Measurements from ENCODE around the gene KLK1.

The KLK1 gene

GRCh38 chr19:50823389-50824042, at the start of gene KLK1:
TSS of gene KLK1 (minus strand) at chr19:50823787. CDS start at chr19:50823748, 39 bp downstream.
- no peak for DNase-seq

- no peak for DNase-seq
These were observed 49.5 kb upstream of the KLK1 start, which contains the start of gene KLK2 for GRCh38 chr19:50873056-50873455. TSS of gene KLK2 (plus strand) at chr19:50873439. CDS start at chr19:50873474, 35 bp downstream.

GRCh38 chr19:50870417-50871089, 47.0 kb upstream of the KLK1 start:
- DNase-seq, result no peak

GRCh38 chr19:50869479-50869878, 45.9 kb upstream of the KLK1 start:
- no peak for DNase-seq

GRCh38 chr19:50861496-50862286, 38.1 kb upstream of the KLK1 start:
- DNase-seq, result no peak

- DNase-seq, result no peak
These were observed 37.4 kb upstream of the KLK1 start for GRCh38 chr19:50861010-50861409.

GRCh38 chr19:50859849-50860248, 36.3 kb upstream of the KLK1 start:
- no peak for DNase-seq

GRCh38 chr19:50858886-50859285, 35.3 kb upstream of the KLK1 start:
- no peak for DNase-seq

GRCh38 chr19:50857366-50857765, 33.8 kb upstream of the KLK1 start:
- DNase-seq, result no peak

- no peak for DNase-seq
These were observed 31.2 kb upstream of the KLK1 start, which contains the start of gene KLK3 for GRCh38 chr19:50854636-50855410. TSS of gene KLK3 (plus strand) at chr19:50854915. CDS start at chr19:50854956, 41 bp downstream.

GRCh38 chr19:50851620-50852019, 28.0 kb upstream of the KLK1 start:
- no peak for DNase-seq

GRCh38 chr19:50850738-50851137, 27.2 kb upstream of the KLK1 start:
- no peak for DNase-seq

- no peak for DNase-seq
These were observed 20.8 kb upstream of the KLK1 start for GRCh38 chr19:50844296-50844935.

GRCh38 chr19:50843701-50844221, 20.2 kb upstream of the KLK1 start:
- no peak for DNase-seq

- DNase-seq, result no peak
These were observed 19.6 kb upstream of the KLK1 start for GRCh38 chr19:50843205-50843604.

- DNase-seq, result no peak
These were observed 18.5 kb upstream of the KLK1 start for GRCh38 chr19:50842130-50842529.

- no peak for DNase-seq
These were observed 16.4 kb upstream of the KLK1 start for GRCh38 chr19:50839712-50840655.

GRCh38 chr19:50838239-50838638, 14.7 kb upstream of the KLK1 start:
- DNase-seq, result no peak

GRCh38 chr19:50837300-50837699, 13.7 kb upstream of the KLK1 start:
- DNase-seq, result no peak

- no peak for DNase-seq
These were observed 13.1 kb upstream of the KLK1 start for GRCh38 chr19:50836543-50837195.

All from EL (cell line).